T-helper 9 cell (primary cell): ENCODE data around the gene AKT3.
"Not testable (repeated sequence)": the region's sequence is repeated elsewhere in the genome, so short reads cannot be mapped to it uniquely, and the experiment has no call there.

Experiments
- DNase-seq: peaks from one replicate; pipeline ENCODE4 v3.0.0-alpha.2; 2020

The AKT3 gene

GRCh38 chr1:243841507-243841906 lies 8.5 kb downstream of the AKT3 start:
- no peak for DNase-seq

DNA sequence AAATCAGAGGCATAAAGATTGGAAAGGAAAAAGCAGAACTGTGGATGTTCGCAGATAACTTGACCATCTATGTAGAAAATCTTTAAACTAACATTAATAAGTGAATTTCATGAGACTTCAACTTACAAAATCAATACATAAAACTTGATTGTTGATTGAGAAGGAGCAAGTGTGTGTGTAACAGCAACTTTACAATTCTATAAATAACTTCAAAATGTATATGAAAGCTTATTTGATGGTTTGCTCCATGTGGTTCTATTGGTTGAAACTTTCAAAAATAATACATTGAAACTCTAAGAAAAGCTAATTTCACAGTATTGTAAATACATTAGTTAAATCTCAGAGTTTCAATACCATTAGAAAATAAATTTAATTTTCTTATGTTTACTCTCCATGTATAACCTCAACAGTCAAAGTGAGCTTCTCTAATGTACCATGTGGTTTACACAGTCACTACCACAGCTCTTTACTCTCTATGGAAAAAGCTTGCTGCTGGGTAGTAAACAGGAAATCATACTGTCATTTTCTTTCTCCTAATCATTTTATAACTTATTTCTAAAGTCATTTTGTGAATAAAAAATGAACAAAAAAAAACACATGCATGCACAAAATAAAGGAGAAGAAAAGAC lies 12.0 kb downstream of the AKT3 start:
- no peak for DNase-seq

DNA sequence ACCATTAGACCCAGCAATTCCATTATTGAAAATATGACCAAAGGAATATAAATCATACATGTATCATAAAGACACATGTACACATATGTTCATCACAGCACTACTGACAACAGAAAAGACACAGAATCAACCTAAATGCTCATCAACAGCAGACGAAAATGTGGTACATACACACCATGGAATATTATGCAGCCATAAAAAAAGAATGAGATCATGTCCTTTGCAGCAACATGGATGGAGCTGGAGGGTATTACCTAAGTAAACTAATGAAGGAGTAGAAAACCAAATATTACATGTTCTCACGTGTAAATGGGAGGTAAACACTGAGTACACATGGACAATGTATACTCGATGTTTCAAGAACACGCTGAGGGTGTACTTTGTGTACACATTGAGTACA lies 15.9 kb downstream of the AKT3 start:
- no peak for DNase-seq

DNA sequence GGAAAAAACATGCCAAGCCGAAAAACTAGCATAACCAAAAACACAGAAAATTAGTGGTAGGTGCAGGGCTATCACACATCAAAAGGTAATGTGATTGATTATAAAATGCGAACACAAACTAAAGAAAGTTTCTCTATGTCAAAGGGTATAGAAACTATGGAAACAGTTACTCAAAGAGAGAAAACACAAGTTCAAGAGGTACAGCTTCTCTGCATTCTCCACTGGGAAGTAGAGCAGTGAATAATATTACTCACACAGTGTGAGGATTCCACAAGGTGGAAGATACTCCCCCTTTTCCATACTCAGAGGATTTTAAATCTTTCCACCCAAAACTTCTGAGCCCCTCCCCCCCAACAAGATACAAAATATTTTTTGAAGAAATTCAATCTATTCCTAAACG lies 18.6 kb downstream of the AKT3 start:
- no peak for DNase-seq

DNA sequence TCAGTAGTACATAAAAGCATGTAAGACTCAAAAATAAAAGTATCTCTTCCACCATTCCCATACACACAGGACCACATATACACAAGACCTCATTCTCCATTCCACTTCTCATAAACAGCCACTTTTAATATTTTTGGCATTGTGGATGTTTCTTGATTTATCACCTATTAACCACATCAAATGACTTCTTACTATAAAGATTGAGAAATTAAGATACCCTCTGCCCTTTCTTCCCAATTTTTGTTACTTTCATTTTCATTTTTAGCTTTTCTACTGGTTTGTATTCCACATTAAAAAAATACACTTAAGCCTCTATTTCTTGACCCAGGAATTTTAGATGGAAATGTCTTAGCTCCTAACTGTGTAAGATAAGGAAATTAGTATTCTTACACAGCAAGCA lies 22.8 kb downstream of the AKT3 start:
- no peak for DNase-seq

- not testable (repeated sequence) for DNase-seq
Measured at GRCh38 chr1:243824907-243825306, 25.1 kb downstream of the AKT3 start.

DNA sequence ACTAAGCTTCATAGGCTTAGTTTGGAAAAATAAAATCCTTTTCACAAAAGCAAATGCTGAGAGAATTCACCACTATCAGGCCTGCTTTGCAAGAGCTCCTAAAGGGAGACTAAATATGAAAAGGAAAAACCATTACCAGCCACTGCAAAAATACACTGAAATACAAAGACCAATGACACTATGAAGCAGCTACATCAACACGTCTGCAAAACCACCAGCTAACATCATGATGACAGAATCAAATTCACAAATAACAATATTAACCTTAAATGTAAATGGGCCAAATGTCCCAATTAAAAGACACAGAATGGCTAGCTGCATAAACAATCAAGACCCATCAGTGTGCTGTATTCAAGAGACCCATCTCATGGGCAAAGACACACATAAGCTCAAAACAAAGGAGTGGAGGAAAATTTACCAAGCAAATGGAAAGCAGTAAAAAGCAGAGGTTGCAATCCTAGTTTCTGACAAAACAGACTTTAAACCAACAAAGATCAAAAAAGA lies 28.8 kb downstream of the AKT3 start:
- no peak for DNase-seq

DNA sequence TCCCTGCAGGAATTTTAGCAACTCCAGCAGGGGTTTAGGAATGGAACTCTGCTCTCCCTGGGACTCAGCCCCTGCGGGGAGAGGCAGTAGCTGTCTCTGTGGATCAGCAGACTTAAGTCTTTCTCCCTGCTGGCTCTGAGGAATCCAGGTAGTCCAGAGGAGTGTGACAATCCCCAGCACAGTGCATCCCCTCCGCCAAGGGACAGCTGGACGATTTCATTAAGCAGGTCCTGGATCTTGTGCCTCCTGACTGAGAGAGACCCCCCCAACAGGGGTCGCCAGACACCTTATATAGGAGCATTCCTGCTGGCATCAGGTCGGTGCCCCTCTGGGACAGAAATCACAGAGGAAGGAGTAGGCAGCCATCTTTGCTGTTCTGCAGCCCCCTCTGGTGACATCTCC lies 30.6 kb downstream of the AKT3 start:
- DNase-seq: no peak

- no peak for DNase-seq
Measured at GRCh38 chr1:243818978-243819377, 31.1 kb downstream of the AKT3 start.

- DNase-seq: no peak
Measured at GRCh38 chr1:243814718-243815117, 35.3 kb downstream of the AKT3 start.

DNA sequence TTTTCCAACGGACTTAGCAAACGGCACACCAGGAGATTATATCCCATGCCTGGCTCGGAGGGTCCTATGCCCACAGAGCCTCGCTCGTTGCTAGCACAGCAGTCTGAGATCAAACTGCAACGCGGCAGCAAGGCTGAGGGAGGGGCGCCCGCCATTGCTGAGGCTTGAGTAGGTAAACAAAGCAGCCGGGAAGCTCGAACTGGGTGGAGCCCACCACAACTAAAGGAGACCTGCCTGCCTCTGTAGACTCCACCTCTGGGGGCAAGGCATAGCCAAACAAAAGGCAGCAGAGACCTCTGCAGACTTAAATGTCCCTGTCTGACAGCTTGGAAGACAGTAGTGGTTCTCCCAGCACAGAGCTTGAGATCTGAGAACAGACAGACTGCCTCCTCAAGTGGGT lies 42.7 kb downstream of the AKT3 start:
- DNase-seq: not testable (repeated sequence)

GRCh38 chr1:243806310-243806709 lies 43.7 kb downstream of the AKT3 start:
- no peak for DNase-seq

DNA sequence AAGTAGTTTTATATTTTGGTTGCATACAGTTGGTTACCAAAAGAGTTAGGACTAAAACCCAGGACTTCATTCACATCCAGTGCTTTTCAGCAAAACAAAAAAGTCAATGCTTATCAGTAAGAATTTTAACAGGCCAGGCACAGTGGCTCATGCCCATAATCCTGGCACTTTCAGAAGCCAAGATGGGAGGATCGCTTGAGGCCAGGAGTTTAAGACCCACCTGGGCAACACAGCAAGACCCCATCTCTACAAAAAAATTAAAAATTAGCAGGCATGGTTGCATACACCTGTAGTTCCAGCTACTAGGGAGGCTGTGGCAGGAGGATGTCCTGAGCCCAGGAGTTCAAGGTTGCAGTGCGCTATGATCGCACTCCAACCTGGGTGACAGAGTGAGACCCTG lies 47.3 kb downstream of the AKT3 start:
- no peak for DNase-seq

GRCh38 chr1:243801378-243801777 lies 48.7 kb downstream of the AKT3 start:
- no peak for DNase-seq

DNA sequence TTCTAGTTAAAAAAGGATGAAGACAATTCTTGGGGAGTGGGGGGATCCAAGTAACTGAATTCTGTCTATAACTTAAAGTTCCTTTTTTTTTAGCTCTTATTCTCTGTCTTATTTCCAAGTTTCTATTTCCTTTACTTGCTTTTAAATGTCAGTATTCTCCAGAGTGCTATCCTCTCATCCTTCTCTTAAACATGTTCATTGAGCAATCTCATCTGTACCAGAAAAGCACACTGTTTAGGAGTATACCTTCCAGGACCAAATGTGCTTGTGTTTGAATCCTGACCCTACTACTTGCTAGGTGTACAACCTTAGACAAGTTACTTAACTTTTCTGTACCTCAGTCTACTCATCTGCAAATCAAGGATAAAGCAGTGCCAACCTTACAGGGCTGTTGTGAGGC lies 50.1 kb downstream of the AKT3 start:
- DNase-seq: no peak

DNA sequence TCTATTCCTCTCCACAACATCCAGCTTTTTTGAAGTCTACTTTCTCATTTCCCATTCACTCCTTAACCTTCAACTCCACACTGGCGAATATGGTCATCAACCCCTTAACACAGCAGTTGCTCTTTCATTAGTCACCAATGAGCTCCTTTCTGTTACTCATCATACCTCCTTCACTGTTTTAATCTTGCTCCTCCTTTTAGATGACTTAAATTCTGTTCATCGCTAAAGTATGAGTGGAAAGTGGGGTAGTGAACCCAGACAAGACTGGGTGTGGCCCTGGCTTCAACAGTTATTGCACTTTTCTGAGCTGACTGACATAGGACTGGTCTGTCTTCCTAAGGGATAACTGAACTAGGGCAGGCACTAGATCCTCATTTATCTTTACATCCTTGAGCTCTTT lies 51.3 kb downstream of the AKT3 start:
- no peak for DNase-seq

- no peak for DNase-seq
Measured at GRCh38 chr1:243796016-243796415, 54.0 kb downstream of the AKT3 start.

- DNase-seq: no peak
Measured at GRCh38 chr1:243793298-243793697, 56.7 kb downstream of the AKT3 start.

DNA sequence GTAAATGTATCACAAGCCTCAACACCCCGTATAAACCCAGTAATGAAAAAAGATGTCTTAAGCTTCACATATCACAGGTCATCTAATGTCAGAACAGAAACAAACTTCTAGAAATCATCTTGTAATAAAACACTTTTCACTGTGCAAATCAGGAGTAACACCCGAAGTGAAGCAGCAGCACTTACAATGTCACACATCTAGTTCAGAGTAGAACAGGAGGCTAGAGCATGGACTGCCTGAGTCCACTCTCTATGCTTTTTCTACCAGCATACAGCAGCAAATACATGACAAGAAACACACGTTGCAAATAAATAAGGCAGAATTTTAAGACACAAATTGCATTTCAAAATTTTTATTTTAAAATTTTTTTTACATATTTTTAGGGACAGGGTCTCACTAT lies 57.2 kb downstream of the AKT3 start:
- no peak for DNase-seq

GRCh38 chr1:243792401-243792800 lies 57.6 kb downstream of the AKT3 start:
- no peak for DNase-seq

DNA sequence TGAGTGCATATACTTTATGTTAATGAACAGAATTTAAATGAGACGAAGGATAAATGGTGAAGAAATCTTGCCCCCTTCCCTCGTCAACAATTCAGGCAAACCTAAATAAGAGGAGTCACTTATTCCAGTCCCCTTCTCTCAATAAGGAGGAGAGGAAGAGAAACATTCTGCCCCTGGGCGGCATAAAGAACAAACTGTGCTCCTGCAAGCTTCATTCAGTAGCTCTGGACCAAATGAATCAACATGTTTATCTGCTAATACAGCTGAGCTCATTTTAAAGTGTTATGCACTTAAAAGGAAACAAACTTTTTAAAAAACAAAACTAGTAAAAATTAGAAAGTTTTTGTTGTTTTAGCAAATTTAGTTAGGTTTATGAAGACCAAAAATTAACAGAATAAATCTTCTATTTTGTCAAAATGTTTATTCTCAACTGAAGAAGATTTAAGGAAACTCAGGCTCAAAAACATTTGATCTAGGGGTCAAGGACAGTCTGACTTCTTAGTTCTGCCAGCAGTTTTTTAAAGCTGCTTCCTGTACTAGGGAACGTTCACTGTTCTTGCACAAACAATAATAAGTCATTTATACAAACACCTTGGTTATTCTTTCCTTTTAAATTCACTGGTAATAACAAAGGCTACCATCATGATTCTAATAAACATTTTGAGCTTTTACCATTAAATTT lies 58.3 kb downstream of the AKT3 start:
- no peak for DNase-seq

GRCh38 chr1:243790404-243790803 lies 59.6 kb downstream of the AKT3 start:
- no peak for DNase-seq

DNA sequence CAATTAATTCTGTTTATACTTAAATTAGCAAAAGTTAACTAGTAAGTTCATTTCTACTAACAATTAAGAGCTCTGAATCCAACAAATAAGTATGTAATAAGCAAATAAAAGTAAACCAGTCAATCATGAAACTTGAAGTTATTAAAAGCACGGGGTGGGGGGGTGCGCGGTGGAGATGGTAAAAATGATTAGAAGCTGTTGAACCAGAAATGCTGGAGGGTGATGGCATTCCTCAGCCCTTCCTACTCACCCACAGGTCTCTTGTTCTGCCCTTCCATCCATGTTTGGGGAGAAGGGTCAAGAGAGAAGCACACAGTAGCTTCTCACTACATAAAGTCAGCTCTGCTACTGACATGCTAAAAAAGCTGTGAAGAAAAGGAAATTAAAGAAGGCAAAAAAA lies 63.5 kb downstream of the AKT3 start:
- no peak for DNase-seq

DNA sequence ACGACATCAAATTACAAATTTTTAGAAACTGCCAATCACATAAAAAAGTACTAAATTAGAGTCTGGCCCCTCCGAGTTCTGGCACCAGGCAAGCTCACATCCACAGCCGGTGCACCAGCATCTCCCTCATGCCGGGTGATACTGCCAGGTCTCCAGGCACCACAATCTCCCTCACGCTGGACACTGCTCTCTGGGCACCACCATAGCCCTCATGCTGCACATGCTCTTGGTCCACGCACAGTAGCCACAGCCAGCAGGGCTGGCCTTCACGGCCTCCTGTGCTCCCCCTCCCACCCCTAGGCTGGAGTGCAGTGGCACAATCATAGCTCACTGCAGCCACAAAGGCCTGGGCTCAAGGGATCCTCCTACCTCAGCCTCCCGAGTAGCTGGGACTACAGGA lies 65.5 kb downstream of the AKT3 start:
- DNase-seq: no peak

- no peak for DNase-seq
Measured at GRCh38 chr1:243783714-243784113, 66.3 kb downstream of the AKT3 start.
